ENCODE data around the gene KCTD20.

KCTD20 gene

DNA sequence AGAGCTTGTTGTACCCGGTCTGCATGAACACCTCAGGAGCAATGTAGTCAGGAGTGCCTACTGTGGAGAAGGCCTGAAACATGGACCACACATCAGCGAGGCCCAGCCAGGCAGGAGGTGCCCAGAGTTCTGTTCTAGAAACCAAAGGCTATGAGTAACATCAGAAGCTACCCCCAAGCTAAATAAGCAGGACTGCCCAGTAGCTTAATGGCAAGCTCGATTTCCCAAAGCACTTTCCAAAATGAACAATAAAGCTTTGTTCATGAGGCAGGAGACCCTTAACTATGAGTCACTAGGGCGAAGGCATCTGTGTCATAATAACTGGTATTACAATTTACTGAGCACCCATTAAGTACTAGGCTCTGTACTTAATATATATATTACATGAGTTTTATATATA is 57.1 kb downstream of the KCTD20 start (continued):
- TF ChIP-seq, protein P1, sequence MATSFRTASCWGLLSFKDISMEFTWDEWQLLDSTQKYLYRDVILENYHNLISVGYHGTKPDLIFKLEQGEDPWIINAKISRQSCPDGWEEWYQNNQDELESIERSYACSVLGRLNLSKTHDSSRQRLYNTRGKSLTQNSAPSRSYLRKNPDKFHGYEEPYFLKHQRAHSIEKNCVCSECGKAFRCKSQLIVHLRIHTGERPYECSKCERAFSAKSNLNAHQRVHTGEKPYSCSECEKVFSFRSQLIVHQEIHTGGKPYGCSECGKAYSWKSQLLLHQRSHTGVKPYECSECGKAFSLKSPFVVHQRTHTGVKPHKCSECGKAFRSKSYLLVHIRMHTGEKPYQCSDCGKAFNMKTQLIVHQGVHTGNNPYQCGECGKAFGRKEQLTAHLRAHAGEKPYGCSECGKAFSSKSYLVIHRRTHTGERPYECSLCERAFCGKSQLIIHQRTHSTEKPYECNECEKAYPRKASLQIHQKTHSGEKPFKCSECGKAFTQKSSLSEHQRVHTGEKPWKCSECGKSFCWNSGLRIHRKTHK (tag by site-specific recombination; IDR thresholded peaks at IDR 0.05), result no peak
- TF ChIP-seq, protein P2, sequence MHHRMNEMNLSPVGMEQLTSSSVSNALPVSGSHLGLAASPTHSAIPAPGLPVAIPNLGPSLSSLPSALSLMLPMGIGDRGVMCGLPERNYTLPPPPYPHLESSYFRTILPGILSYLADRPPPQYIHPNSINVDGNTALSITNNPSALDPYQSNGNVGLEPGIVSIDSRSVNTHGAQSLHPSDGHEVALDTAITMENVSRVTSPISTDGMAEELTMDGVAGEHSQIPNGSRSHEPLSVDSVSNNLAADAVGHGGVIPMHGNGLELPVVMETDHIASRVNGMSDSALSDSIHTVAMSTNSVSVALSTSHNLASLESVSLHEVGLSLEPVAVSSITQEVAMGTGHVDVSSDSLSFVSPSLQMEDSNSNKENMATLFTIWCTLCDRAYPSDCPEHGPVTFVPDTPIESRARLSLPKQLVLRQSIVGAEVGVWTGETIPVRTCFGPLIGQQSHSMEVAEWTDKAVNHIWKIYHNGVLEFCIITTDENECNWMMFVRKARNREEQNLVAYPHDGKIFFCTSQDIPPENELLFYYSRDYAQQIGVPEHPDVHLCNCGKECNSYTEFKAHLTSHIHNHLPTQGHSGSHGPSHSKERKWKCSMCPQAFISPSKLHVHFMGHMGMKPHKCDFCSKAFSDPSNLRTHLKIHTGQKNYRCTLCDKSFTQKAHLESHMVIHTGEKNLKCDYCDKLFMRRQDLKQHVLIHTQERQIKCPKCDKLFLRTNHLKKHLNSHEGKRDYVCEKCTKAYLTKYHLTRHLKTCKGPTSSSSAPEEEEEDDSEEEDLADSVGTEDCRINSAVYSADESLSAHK (tag by site-specific recombination; IDR thresholded peaks at IDR 0.05), result no peak
- TF ChIP-seq, protein P3, sequence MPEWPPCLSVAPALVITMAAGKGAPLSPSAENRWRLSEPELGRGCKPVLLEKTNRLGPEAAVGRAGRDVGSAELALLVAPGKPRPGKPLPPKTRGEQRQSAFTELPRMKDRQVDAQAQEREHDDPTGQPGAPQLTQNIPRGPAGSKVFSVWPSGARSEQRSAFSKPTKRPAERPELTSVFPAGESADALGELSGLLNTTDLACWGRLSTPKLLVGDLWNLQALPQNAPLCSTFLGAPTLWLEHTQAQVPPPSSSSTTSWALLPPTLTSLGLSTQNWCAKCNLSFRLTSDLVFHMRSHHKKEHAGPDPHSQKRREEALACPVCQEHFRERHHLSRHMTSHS (tag by site-specific recombination; IDR thresholded peaks at IDR 0.05), result no peak
- TF ChIP-seq KLF10 (tag by site-specific recombination; IDR thresholded peaks at IDR 0.05) (no peak), HOXD13 (CRISPR knock-in tag; IDR thresholded peaks at IDR 0.05; ENCODE audit: borderline replicate concordance) (no peak), ZNF2 (tag by site-specific recombination; IDR thresholded peaks at IDR 0.05) (no peak), ZNF335 (tag by site-specific recombination; conservative IDR thresholded peaks at IDR 0.05) (no peak), WT1 (tag by site-specific recombination; IDR thresholded peaks at IDR 0.05) (no peak), ZNF596 (tag by site-specific recombination; IDR thresholded peaks at IDR 0.05) (no peak), ZBTB20 (tag by site-specific recombination; IDR thresholded peaks at IDR 0.05) (no peak)
- TF ChIP-seq, protein P4, sequence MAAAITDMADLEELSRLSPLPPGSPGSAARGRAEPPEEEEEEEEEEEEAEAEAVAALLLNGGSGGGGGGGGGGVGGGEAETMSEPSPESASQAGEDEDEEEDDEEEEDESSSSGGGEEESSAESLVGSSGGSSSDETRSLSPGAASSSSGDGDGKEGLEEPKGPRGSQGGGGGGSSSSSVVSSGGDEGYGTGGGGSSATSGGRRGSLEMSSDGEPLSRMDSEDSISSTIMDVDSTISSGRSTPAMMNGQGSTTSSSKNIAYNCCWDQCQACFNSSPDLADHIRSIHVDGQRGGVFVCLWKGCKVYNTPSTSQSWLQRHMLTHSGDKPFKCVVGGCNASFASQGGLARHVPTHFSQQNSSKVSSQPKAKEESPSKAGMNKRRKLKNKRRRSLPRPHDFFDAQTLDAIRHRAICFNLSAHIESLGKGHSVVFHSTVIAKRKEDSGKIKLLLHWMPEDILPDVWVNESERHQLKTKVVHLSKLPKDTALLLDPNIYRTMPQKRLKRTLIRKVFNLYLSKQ (tag by site-specific recombination; IDR thresholded peaks at IDR 0.05; ENCODE audit: borderline replicate concordance), result no peak

DNA sequence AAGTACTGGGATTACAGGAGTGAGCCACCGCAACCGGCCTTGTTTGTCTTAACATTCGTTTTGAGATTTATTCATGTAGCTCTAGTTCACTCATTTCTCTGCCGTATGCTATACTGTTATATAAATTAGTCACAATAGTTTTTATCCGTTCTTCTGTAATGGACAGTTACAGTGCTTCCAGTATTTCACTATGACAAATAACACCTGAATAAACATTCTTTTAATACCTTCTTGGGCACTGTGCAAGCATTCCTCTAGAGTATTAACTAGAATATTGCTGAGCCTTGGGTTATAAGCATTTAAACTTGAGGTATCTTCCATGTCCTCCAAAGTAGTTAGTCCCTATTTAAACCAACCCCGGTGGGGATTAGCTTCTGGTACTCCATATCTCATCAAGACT is 58.9 kb downstream of the KCTD20 start:
- H3K9me3 ChIP-seq (ENCODE audit: control insufficient read depth, insufficient read depth, low read depth, low read length), result no peaks in the 10 kb centered on the region
- no peak overlapping the region for H3K27ac ChIP-seq (ENCODE audit: extremely low read depth, low read depth, low read length)
- POLR2A ChIA-PET, result interaction anchor here (0.7 kb wide), 1 partner anchor 94 kb away, joined by 3 read pairs; no protein-coding TSS in a partner anchor
- no peaks in the 10 kb centered on the region for H3K4me1 ChIP-seq (ENCODE audit: control insufficient read depth, insufficient read depth, low read length)
- TF ChIP-seq, protein P5, sequence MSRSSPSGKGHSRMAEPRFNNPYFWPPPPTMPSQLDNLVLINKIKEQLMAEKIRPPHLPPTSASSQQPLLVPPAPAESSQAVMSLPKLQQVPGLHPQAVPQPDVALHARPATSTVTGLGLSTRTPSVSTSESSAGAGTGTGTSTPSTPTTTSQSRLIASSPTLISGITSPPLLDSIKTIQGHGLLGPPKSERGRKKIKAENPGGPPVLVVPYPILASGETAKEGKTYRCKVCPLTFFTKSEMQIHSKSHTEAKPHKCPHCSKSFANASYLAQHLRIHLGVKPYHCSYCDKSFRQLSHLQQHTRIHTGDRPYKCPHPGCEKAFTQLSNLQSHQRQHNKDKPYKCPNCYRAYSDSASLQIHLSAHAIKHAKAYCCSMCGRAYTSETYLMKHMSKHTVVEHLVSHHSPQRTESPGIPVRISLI (tag by site-specific recombination; IDR thresholded peaks at IDR 0.05), result no peak
- TF ChIP-seq GLIS2 (tag by site-specific recombination; IDR thresholded peaks at IDR 0.05) (no peak), KLF10 (tag by site-specific recombination; IDR thresholded peaks at IDR 0.05) (no peak), ZNF341 (tag by site-specific recombination; IDR thresholded peaks at IDR 0.05; ENCODE audit: low read depth) (no peak), ZNF324 (tag by site-specific recombination; IDR thresholded peaks at IDR 0.05) (no peak), ZNF302 (tag by site-specific recombination; IDR thresholded peaks at IDR 0.05; ENCODE audit: low read depth) (no peak), IKZF3 (tag by site-specific recombination; IDR thresholded peaks at IDR 0.05) (no peak), ZNF777 (tag by site-specific recombination; IDR thresholded peaks at IDR 0.05; ENCODE audit: borderline replicate concordance) (no peak), ZNF571 (tag by site-specific recombination; IDR thresholded peaks at IDR 0.05) (no peak)
- TF ChIP-seq, protein P6, sequence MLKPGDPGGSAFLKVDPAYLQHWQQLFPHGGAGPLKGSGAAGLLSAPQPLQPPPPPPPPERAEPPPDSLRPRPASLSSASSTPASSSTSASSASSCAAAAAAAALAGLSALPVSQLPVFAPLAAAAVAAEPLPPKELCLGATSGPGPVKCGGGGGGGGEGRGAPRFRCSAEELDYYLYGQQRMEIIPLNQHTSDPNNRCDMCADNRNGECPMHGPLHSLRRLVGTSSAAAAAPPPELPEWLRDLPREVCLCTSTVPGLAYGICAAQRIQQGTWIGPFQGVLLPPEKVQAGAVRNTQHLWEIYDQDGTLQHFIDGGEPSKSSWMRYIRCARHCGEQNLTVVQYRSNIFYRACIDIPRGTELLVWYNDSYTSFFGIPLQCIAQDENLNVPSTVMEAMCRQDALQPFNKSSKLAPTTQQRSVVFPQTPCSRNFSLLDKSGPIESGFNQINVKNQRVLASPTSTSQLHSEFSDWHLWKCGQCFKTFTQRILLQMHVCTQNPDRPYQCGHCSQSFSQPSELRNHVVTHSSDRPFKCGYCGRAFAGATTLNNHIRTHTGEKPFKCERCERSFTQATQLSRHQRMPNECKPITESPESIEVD (tag by site-specific recombination; IDR thresholded peaks at IDR 0.05), result no peak
- TF ChIP-seq, protein P7, sequence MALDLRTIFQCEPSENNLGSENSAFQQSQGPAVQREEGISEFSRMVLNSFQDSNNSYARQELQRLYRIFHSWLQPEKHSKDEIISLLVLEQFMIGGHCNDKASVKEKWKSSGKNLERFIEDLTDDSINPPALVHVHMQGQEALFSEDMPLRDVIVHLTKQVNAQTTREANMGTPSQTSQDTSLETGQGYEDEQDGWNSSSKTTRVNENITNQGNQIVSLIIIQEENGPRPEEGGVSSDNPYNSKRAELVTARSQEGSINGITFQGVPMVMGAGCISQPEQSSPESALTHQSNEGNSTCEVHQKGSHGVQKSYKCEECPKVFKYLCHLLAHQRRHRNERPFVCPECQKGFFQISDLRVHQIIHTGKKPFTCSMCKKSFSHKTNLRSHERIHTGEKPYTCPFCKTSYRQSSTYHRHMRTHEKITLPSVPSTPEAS (tag by site-specific recombination; IDR thresholded peaks at IDR 0.05), result no peak
- TF ChIP-seq, protein P8, sequence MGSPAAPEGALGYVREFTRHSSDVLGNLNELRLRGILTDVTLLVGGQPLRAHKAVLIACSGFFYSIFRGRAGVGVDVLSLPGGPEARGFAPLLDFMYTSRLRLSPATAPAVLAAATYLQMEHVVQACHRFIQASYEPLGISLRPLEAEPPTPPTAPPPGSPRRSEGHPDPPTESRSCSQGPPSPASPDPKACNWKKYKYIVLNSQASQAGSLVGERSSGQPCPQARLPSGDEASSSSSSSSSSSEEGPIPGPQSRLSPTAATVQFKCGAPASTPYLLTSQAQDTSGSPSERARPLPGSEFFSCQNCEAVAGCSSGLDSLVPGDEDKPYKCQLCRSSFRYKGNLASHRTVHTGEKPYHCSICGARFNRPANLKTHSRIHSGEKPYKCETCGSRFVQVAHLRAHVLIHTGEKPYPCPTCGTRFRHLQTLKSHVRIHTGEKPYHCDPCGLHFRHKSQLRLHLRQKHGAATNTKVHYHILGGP (tag by site-specific recombination; IDR thresholded peaks at IDR 0.05), result no peak
- CTCF ChIA-PET, result no interaction called here
- no peak overlapping the region for H3K4me3 ChIP-seq (ENCODE audit: low read depth, low read length)
- H3K36me3 ChIP-seq (ENCODE audit: control insufficient read depth in 2 of 2, insufficient read depth in 1 of 2, low read length in 2 of 2), result peaks cover 22 to 49% of the 10 kb centered on the region in 2 experiments
